Esophagus muscularis mucosa (tissue), 3 donors: ENCODE measurements around the gene FOXD1.

Experiments
- CTCF ChIP-seq, 3 experiments: fragments of 200-600 bp in 2 of 3; fragments of 450-650 bp in 1 of 3; sonication (generic) in 2 of 3; IDR thresholded peaks; one replicate each; pipeline ENCODE4 v1.5.1; 2017 to 2019; ENCODE audit warnings: antibody characterized with exemption in 3 of 3, mild to moderate bottlenecking in 2 of 3, moderate library complexity in 1 of 3
- POLR2A ChIP-seq: fragments of 450-650 bp; IDR thresholded peaks from one replicate; pipeline ENCODE4 v1.6.1; 2017; ENCODE audit warnings: antibody characterized with exemption, moderate library complexity, mild to moderate bottlenecking, low read depth

- TF ChIP-seq CTCF (IDR thresholded peaks at IDR 0.05) (no peak), POLR2A (no peak)
These were observed 40.2 kb upstream of the FOXD1 start for GRCh38 chr5:73488806-73489205.
